ENCODE measurements around the gene MYO7A. TPM values are rescaled to one million over a fixed set of nuclear protein-coding genes. Genes with fewer than 3 reads are reported as not detected.

The MYO7A gene
- total RNA-seq, 2 donors from 2014 or later, result 0.32 TPM; not detected in 1

DNA sequence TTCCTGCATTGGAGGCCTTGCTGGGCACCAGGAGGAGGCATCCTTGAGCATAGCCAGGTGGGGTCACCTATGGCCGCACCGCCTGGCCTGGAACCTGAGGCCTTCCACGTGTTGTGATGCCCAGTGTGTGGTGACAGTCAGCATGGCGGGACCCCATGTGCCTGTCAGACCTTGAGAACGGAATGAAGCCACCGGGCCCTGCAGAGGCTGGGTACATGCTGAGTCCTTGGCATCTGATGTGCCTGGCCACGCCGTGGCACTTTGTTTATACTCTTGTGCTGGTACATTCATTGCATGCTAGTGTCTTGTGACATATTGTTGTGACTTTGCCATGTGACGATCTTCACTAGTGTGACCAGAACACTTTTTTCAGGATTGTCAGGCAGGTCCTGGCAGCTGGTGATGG lies 8.5 kb upstream of the MYO7A start:
- H3K9me3 Mint-ChIP-seq, result no peaks in the 10 kb centered on the region
- DNase-seq (ENCODE audit: low spot score in 2 of 2), result no peak
- ATAC-seq, result no peak
- H3K27ac Mint-ChIP-seq, result no peak overlapping the region
- H3K36me3 Mint-ChIP-seq, result no peaks in the 10 kb centered on the region

- ATAC-seq, result no peak
- Mint-ChIP-seq H3K9me3 (no peaks in the 10 kb centered on the region), H3K36me3 (no peaks in the 10 kb centered on the region), H3K27ac (no peak overlapping the region)
- no peak for DNase-seq (ENCODE audit: low spot score in 2 of 2)
These were observed 7.5 kb upstream of the MYO7A start for GRCh38 chr11:77120571-77120970.

GRCh38 chr11:77121096-77121640 lies 6.9 kb upstream of the MYO7A start:
- Mint-ChIP-seq H3K36me3 (no peaks in the 10 kb centered on the region), H3K27ac (no peak overlapping the region), H3K9me3 (no peaks in the 10 kb centered on the region)
- DNase-seq (ENCODE audit: low spot score in 2 of 2), result no peak
- peak in 1 of 2 donors; percentile 18 for ATAC-seq

GRCh38 chr11:77121876-77122575 lies 6.0 kb upstream of the MYO7A start:
- H3K36me3 Mint-ChIP-seq, result no peaks in the 10 kb centered on the region
- no peak for ATAC-seq
- H3K27ac Mint-ChIP-seq, result no peak overlapping the region
- H3K9me3 Mint-ChIP-seq, result no peaks in the 10 kb centered on the region
- no peak for DNase-seq (ENCODE audit: low spot score in 2 of 2)

DNA sequence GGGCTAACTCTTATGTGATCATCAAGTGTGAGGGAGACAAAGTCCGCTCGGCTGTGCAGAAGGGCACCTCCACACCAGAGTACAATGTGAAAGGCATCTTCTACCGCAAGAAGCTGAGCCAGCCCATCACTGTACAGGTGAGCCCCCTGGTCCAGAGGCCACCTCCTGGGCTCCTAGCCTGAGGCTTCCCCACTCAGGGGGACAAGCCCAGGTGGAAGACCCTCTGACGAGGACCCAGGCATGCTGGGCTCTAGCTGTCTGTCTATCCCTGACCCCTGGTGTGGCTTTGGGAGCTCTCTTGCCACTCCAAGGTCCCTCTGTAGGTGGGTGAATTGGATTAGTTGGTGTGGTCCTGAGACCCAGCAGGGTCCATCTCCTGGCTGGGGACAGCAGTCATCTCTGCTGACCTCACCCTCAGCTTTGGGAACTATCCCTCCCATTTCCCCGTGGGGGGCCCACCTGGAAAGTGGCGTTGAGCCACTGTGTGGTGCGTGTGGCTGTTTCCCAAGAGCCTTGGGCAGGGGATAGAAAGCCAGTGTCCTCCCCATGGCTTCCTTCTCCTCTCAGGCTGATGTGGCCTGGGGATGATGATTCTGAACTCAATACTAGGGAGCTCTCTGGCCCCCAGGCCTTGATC lies 5.4 kb upstream of the MYO7A start:
- Mint-ChIP-seq H3K27ac (no peak overlapping the region), H3K36me3 (no peaks in the 10 kb centered on the region), H3K9me3 (no peaks in the 10 kb centered on the region)
- no peak for DNase-seq (ENCODE audit: low spot score in 2 of 2)
- ATAC-seq, result no peak

DNA sequence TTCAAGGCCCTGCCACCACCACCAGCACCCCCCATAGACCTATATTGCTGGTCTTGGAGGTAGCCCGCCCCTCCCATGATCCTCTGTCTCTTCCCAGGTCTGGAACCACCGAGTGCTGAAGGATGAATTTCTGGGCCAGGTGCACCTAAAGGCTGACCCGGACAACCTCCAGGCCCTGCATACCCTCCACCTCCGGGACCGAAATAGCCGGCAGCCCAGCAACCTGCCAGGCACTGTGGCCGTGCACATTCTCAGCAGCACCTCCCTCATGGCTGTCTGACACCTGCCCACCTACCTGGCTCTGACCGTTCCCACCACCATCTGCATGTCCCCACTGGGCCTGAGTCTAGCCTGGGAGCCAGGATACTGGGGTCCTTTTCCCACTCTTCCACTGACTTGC lies 4.5 kb upstream of the MYO7A start:
- H3K36me3 Mint-ChIP-seq, result no peaks in the 10 kb centered on the region
- DNase-seq (ENCODE audit: low spot score in 2 of 2) (no peak), ATAC-seq (no peak)
- H3K9me3 Mint-ChIP-seq, result no peaks in the 10 kb centered on the region
- no peak overlapping the region for H3K27ac Mint-ChIP-seq

GRCh38 chr11:77124041-77124440 lies 4.0 kb upstream of the MYO7A start:
- Mint-ChIP-seq H3K36me3 (no peaks in the 10 kb centered on the region), H3K9me3 (no peaks in the 10 kb centered on the region), H3K27ac (peak overlapping the region in 1 of 2 donors; percentile 2)
- ATAC-seq (no peak), DNase-seq (ENCODE audit: low spot score in 2 of 2) (no peak)

DNA sequence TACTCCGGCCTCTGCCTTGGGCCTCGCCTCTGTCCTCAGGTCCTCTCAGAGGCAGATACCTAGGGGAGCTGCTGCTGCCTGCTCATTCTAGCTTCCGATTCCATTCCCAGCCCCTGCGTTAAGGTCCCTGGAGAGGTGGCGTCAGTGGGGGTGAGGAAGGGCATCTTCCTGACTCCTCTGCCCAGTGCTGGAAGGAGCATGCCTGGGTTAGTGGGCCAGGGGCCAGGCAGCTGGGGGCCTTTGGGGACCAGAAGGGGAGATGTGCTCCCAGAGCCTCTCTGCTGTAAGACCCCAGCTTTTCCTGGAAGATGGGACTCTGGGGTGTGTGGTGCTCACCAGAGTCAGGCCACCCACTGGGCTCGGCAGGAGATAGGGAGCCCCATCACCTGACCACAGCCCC lies 3.6 kb upstream of the MYO7A start:
- Mint-ChIP-seq H3K27ac (peak overlapping the region in 1 of 2 donors; percentile 2), H3K9me3 (no peaks in the 10 kb centered on the region)
- ATAC-seq, result no peak

DNA sequence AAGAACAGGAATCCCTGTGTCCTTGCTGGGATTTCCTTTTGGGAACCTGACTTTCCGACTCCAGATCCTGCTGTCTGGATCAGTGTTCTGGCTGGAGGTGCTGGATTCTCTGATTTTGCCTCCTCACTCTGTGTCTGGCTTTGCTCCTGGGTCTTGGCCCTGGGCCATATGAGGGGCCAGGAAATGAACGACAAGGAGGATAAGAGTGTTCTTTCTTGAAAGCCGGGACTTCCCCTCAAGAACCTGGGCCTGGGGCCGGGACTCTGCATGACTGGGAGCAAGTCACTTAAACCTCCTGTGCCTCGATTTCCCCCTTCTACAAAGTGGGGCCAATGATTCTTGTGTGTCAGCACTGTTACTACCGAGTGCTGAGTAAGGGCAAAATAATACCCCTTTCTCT lies 2.9 kb upstream of the MYO7A start:
- no peaks in the 10 kb centered on the region for H3K9me3 Mint-ChIP-seq
- no peak for ATAC-seq
- no peak for DNase-seq (ENCODE audit: low spot score in 2 of 2)
- no peaks in the 10 kb centered on the region for H3K36me3 Mint-ChIP-seq
- H3K27ac Mint-ChIP-seq, result no peak overlapping the region

More for the DNA sequence above, 3.6 kb upstream of the MYO7A start:
- DNase-seq (ENCODE audit: low spot score in 2 of 2), result no peak
- no peaks in the 10 kb centered on the region for H3K36me3 Mint-ChIP-seq

- Mint-ChIP-seq H3K27ac (no peak overlapping the region), H3K9me3 (no peaks in the 10 kb centered on the region), H3K36me3 (no peaks in the 10 kb centered on the region)
- no peak for DNase-seq (ENCODE audit: low spot score in 2 of 2)
- no peak for ATAC-seq
These were observed 2.4 kb upstream of the MYO7A start for GRCh38 chr11:77125695-77126094.

GRCh38 chr11:77126156-77126775 lies 1.8 kb upstream of the MYO7A start:
- no peaks in the 10 kb centered on the region for H3K36me3 Mint-ChIP-seq
- ATAC-seq (no peak), DNase-seq (ENCODE audit: low spot score in 2 of 2) (no peak)
- no peak overlapping the region for H3K27ac Mint-ChIP-seq
- no peaks in the 10 kb centered on the region for H3K9me3 Mint-ChIP-seq

- no peaks in the 10 kb centered on the region for H3K36me3 Mint-ChIP-seq
These were observed 1.2 kb upstream of the MYO7A start for GRCh38 chr11:77126861-77127234.

GRCh38 chr11:77127235-77127911 lies 673 bp upstream of the MYO7A start:
- no peak overlapping the region for H3K27ac Mint-ChIP-seq

More at GRCh38 chr11:77126861-77127234, 1.2 kb upstream of the MYO7A start:
- ATAC-seq, result peak; percentile 12 to 51
- no peak overlapping the region for H3K27ac Mint-ChIP-seq
- no peak for DNase-seq (ENCODE audit: low spot score in 2 of 2)
- H3K9me3 Mint-ChIP-seq, result no peaks in the 10 kb centered on the region

DNA sequence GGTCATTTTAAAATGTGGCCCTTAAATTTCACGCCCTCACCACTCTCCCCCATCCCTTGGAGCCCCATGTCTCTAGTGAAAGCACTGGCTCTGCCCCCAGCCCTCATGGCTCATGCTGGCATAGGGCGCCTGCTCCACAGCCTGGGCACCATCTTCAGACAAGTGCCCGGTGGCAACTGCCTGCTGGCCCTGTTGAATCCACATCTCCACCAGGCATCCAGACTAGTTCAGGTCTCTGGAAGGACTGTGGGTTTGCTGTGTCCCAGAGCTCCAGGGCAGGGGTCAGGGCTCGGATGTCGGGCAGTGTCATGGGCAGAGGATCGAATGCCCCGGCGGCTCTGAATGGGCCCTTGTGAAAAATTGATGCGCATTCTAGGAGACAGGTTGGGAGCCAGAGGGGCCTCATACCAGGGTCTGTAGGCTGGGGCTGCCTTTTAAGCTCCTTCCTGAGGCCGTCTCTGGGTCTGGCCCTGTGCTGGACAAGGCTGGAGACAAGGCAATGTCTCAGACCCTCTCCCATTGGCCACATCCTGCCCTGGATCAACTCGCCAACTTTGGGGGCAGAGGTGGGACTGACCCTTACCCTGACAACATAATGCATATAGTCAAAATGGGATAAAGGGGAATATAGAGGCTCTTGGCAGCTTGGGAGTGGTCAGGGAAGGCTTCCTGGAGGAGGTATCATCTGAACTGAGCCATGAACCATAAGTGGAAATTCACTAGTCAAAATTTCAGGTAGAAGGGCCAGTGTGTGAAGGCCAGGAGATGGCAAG lies 1.2 kb downstream of the MYO7A start:
- Mint-ChIP-seq H3K27ac (peak overlapping the region in 1 of 2 donors; percentile 18), H3K36me3 (no peaks in the 10 kb centered on the region), H3K9me3 (no peaks in the 10 kb centered on the region)
- DNase-seq (ENCODE audit: low spot score in 2 of 2), result no peak
- ATAC-seq, result no peak

More at GRCh38 chr11:77127235-77127911, 673 bp upstream of the MYO7A start:
- DNase-seq (ENCODE audit: low spot score in 2 of 2) (peak; percentile 68 to 74), ATAC-seq (peak; percentile 84 to 87)
- Mint-ChIP-seq H3K9me3 (no peaks in the 10 kb centered on the region), H3K36me3 (no peaks in the 10 kb centered on the region)

GRCh38 chr11:77129842-77130756 lies 2.1 kb downstream of the MYO7A start:
- Mint-ChIP-seq H3K36me3 (no peaks in the 10 kb centered on the region), H3K27ac (peak overlapping the region in 1 of 2 donors; percentile 18), H3K9me3 (no peaks in the 10 kb centered on the region)
- DNase-seq (ENCODE audit: low spot score in 2 of 2) (no peak), ATAC-seq (no peak)
